HG03097 (cell line): ENCODE measurements around the gene HIPK1.
"Not testable (repeated sequence)": the region's sequence is repeated elsewhere in the genome, so short reads cannot be mapped to it uniquely, and the experiment has no call there.

ENCODE experiments used
- ATAC-seq: cut with Tn5 transposase; IDR thresholded peaks from one replicate; pipeline ENCODE4 v1.9.1; 2021; ENCODE audit not compliant: unreplicated experiment, low FRiP score

Gene HIPK1

DNA sequence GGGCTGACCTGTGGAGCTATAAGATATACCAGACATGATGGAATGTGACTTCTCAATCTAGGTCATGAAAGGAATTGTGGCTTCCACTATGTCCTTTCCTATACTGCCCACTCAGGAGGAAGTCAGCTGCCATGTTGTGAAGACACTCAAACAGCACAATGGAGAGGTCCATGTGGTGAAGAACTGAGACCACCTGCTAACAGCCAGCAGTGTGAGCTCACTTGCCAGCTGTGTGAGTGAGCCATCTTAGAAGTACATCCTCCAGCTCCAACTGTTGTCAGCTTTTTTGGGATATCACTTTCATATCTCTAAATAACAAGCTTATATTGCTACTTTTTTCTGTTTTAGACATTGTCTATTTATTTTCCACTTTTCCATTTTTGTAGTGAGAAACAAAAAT is 79.9 kb downstream of the HIPK1 start:
- no peak for ATAC-seq

DNA sequence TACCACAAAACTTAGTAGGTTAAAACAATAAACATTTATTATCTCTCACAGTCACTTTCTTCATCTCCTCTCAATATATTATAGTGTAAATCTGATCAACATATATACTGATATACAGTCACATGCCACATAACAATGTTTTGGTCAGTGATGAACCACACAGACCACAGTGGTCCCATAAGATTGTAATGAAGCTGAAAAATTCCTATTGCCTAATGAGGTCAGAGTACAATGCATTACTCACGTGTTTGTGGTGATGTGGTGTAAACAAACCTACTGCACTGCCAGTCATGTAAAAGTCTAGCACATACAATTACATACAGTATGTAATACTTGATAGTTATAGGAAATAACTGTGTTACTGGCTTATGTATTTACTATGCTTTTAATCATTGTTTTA is 80.3 kb downstream of the HIPK1 start:
- ATAC-seq: no peak

DNA sequence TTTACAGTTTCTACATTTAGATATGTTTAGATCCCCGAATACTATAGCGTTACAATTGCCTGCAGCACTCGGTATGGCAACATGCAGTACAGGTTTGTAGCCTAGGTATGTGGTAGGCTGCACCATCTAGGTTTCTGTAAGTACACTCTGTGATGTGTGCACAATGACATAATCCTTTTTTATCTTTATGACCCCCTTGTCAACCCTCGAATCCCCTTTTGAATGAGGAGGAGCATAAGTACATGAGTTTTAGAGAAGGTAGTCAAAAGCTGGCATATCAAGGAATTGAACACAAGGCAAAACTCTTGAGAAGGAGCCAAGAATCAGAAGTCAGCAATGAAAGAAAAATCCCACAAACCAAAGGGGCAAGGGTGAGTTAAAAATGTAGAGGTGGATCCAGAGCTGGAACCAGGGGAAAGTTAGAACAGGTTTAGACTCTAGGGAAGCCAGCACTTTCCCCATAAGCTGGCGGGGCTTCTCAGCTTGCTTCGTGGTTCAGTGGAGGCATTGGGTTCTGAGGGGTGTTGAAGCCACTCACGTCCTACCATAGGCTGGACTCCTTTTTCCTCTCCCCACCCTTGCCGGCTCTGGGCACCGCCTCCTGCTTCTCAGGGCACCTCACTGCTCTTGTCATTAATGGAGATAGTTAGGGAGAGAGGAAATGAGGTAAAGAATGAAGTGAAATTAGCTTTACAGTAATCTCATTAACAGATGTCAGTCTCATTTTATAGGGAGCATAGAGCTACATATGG is 81.5 kb downstream of the HIPK1 start:
- no peak for ATAC-seq

DNA sequence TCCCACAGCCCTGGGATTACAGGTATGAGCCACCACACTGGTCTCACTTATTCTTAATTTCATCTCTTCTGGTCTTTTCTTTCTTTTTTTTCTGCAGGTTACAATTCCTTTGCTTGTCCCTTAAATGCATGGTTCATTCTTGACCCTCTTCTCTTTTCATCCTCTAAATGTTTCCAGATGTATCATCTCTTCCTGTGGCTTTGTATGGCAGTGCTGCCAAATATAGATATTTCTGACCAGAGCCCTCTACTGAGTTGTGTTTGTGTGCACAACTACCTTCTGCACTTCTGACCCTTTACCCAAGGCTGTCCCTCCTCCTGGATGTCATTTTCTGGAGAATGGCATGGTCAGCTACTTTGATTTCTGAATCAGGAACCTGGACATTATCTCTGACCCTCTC is 82.7 kb downstream of the HIPK1 start:
- no peak for ATAC-seq

DNA sequence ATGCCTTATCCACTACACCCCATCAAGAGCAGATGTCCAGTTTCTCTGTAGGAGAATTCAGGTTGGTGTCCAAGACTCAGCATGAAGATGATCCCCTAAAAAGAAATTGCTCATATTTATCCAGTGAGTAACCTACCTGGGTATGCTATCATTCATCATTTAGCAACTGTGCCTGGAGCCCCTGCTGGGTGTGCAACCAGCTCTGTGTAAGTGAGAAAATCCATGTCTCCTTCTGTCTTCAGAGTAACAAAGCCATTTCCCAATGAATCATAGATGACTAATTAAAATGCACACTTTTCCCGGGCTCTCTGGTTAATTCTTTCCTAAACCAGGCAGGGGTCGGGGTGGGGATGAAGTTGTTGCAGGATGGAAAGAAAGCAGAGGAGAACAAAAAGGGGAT is 86.0 kb downstream of the HIPK1 start:
- ATAC-seq: no peak

DNA sequence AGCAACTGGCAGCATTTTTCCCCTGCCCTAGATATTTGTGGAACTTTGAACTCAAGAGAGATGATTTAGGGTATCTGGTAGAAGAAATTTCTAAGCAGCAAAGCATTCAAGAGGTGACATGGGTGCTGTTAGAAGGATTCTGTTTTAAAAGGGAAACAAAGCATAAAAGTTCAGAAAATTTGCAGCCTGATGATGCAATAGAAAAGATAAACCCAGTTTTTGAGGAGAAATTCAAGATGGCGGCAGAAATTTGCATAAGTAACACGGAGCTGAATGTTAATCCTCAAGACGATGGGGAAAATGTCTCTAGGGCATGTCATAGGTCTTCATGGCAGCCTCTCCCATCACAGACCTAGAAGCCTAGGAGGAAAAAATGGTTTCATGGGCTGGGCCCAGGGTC is 90.6 kb downstream of the HIPK1 start:
- not testable (repeated sequence) for ATAC-seq

DNA sequence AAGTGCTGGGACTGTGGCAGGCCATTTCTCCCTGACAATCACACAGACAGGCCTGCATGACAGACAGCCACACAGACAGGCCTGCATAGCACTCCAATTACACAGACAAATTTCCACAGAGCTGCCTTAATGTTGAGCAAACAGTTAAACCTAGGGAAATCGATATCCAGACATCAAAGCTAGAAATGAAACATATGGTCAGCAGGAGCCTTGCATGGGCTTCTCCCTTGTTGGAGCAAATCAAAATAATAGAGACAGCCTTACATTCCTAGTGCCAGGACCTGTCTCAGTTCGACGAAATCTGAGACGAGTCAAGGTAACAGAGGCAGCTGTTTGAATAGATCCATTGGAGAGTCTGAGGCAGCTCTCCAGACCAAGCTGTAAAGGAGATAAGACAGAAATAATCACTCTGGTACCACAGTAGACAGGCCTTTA is 92.6 kb downstream of the HIPK1 start:
- ATAC-seq: no peak

DNA sequence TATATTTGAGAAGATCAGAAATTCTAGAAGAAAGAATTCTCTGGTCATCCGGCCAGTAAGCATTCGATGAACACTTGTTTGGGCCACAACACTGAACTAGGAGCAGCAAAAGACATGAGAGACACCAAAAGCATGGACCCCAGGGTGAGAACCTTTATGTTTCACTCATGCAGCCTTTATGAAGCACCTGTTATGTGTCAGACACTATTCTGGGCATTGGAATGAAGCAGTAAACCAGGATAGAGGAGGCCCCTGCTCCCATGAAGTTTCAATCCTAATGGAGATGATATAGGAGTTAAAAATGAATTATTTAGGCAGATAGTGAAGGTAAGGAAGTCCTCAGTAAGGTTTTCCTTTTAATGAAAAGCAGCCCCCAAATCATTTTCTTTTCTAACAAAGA is 93.8 kb downstream of the HIPK1 start:
- ATAC-seq: no peak

DNA sequence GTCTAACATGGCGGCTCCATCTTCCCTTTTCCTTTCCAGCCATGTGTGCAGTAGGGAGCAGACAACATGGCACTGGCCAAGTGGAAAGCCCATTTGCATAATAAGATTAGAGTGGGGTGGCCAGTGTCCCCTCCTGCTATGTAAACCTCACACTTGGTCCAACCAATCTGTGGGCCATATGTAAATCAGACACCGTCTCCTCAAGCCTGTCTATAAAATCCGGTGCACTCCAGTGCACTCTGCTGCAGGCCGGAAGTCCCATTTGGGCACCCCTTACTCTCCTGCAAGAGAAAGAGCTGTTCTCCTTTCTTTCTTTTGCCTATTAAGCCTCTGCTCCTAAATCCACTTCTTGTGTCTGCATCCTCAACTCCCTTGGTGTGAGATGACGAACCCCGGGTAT is 94.3 kb downstream of the HIPK1 start:
- no peak for ATAC-seq

DNA sequence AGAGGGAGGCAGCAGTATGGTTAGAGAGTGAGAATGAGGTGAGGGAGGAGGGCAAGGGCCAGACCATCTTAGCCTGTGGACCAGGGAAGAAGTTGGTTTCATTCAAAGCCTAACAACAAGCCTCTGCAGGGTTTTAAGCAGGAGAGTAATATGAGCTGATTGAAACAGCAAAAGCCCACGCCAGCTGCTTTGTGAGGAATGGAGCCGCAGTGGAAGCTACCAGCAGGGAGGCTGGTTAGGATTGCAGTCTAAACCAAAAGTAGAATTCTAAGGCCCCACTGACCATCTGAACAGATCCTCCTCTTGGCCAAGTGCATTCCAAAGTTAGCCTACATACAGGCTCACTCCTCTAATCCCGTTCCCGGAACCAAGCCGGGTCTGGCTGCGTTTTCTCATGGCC is 94.9 kb downstream of the HIPK1 start:
- no peak for ATAC-seq

DNA sequence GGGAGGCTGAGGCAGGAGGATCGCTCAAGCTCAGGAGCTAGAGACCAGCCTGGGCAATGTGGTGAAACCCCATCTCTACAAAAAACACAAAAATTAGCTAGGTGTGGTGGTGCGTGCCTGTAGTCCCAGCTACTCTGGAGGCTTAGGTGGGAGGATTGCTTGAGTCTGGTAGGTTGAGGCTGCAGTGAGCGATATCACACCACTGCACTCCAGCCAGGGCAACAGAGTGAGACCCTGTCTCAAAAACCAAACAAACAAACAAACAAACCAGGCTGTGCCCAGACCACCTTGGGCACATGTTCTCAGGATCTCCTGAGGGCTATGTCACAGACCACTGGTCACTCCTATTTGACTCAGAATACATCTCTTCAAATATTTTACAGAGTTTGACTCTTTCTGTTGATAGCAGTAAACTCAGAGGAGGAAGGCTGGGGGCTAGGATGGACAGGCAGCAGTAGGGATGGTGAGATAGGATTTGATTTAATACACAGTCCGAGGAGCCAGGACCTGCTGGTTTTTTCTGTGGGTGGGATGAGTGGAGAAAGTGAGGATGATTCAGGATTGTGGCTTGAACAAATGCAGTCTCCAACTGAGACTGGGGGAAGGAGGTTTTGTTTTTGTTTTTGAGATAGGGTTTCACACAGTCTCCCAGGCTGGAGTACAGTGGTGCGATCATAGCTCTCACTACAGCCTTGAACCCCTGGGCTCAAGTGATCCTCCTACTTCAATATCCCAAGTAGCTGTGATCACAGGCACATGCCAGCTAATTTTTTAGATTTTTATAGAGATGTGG is 96.7 kb downstream of the HIPK1 start:
- no peak for ATAC-seq

DNA sequence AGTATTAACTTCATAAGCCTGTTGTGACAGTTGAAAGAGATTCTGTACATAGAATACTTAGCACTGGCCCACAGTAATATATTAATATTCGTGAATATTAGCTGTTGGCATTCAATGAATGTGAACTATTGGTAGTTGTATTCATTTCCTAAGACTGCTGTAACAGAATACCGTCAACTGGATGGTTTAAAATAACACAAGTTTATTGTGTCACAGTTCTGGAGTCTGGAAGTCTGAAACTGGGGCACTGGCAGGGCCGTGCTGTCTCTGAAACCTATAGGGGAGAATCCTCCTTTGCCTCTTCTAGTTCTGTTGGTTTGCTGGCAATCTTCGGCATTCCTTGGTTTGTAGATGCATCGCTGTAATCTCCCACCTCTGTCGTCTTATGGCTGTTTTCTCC is 97.7 kb downstream of the HIPK1 start:
- ATAC-seq: no peak
